IMR-90 (cell line): ENCODE measurements around the gene TRIML1.

ENCODE experiments used
- BHLHE40 ChIP-seq: fragments of 150-350 bp; IDR thresholded peaks from 2 replicates; pipeline ENCODE4 v1.6.1; 2016; ENCODE audit warnings: mild to moderate bottlenecking, low read depth, low read length
- CHD1 ChIP-seq: IDR thresholded peaks from 2 replicates; pipeline ENCODE4 v1.6.1; 2012; ENCODE audit warnings: low read depth, low read length, improper control_type of control experiment
- CTCF ChIP-seq: conservative IDR thresholded peaks from 2 replicates; pipeline ENCODE4 v1.5.1; 2012; ENCODE audit warnings: mild to moderate bottlenecking, low read depth, low read length, improper control_type of control experiment
- ELK1 ChIP-seq: fragments of 150-350 bp; IDR thresholded peaks from 2 replicates; pipeline ENCODE4 v1.6.1; 2016; ENCODE audit warnings: low read depth, mild to moderate bottlenecking, low read length, moderate library complexity, borderline replicate concordance
- MAFK ChIP-seq: IDR thresholded peaks from 2 replicates; pipeline ENCODE4 v1.6.1; 2012; ENCODE audit warnings: low read depth, low read length, improper control_type of control experiment
- MXI1 ChIP-seq: IDR thresholded peaks from 2 replicates; pipeline ENCODE4 v1.6.1; 2012; ENCODE audit warnings: low read depth, mild to moderate bottlenecking, low read length, moderate library complexity, borderline replicate concordance
- POLR2A ChIP-seq: IDR thresholded peaks from 2 replicates; pipeline ENCODE4 v1.6.1; 2012; ENCODE audit warnings: mild to moderate bottlenecking, low read depth, low read length
- RCOR1 ChIP-seq: IDR thresholded peaks from 2 replicates; pipeline ENCODE4 v1.6.1; 2012; ENCODE audit warnings: mild to moderate bottlenecking, low read length, improper control_type of control experiment; ENCODE audit not compliant: insufficient replicate concordance
- RFX5 ChIP-seq: IDR thresholded peaks from 2 replicates; pipeline ENCODE4 v1.8.0; 2012; ENCODE audit warnings: low read depth, mild to moderate bottlenecking, low read length, moderate library complexity
- USF2 ChIP-seq: fragments of 150-350 bp; IDR thresholded peaks from 2 replicates; pipeline ENCODE4 v1.6.1; 2017; ENCODE audit warnings: mild to moderate bottlenecking, antibody characterized with exemption, low read length, low read depth

GRCh38 chr4:188195389-188195985 is 56.2 kb downstream of the TRIML1 start:
- no peak for TF ChIP-seq CTCF
- no peak for TF ChIP-seq POLR2A
- no peak for TF ChIP-seq MAFK
- no peak for TF ChIP-seq RCOR1
- no peak for TF ChIP-seq USF2
- TF ChIP-seq RFX5: no peak
- TF ChIP-seq BHLHE40: no peak
- no peak for TF ChIP-seq CHD1
- no peak for TF ChIP-seq ELK1
- no peak for TF ChIP-seq MXI1
